SK-N-SH (cell line): Measurements from ENCODE around the gene SLC1A2. TPM values are rescaled to one million over a fixed set of nuclear protein-coding genes. Genes with fewer than 3 reads are reported as not detected.

Source experiments
- CTCF ChIA-PET: fragments of 300-600, 350-600 bp; formaldehyde crosslinking; extraction: SDS; loops from one replicate; lab custom pipeline; 2021; lab: Yijun Ruan, JAX
- POLR2A ChIA-PET: fragments of 350-600 bp; sonication (Branson Sonifier 250); formaldehyde crosslinking; extraction: SDS; loops from one replicate; lab custom pipeline; 2020; ENCODE audit warnings: antibody characterized with exemption, inconsistent platforms; lab: Yijun Ruan, JAX
- DNase-seq: peaks from one replicate; pipeline ENCODE4 v3.0.0; 2012
- H2AFZ ChIP-seq: fragments of 200-600 bp; sonication (generic); 2 replicates; pipeline ENCODE4 v1.8.1; 2016; ENCODE audit warnings: antibody characterized with exemption, mild to moderate bottlenecking, low read depth
- H3F3A ChIP-seq: fragments of 200-600 bp; sonication (generic); replicated peaks from 2 replicates; pipeline ENCODE3; 2016; ENCODE audit warnings: antibody characterized with exemption, mild to moderate bottlenecking; ENCODE audit not compliant: insufficient read depth
- H3K27ac ChIP-seq, 2 experiments: fragments of 200-500 bp in 1 of 2; fragments of 200-600 bp in 1 of 2; sonication (Bioruptor generic) in 1 of 2; sonication (generic), shearing (Covaris generic) in 1 of 2; 2 replicates each; pipeline versions ENCODE4 v1.5.1 to v1.6.1; 2014 to 2016; ENCODE audit warnings: low read depth in 2 of 2, inconsistent platforms in 1 of 2, low read length in 1 of 2, mild to moderate bottlenecking in 1 of 2, mixed read lengths in 1 of 2
- H3K27me3 ChIP-seq: fragments of 200-600 bp; sonication (generic), shearing (Covaris generic); 2 replicates; pipeline ENCODE4 v1.6.1; 2016; ENCODE audit warnings: mixed run types; ENCODE audit not compliant: insufficient read depth
- H3K36me3 ChIP-seq, 2 experiments: fragments of 200-500 bp in 1 of 2; fragments of 200-600 bp in 1 of 2; sonication (Bioruptor generic) in 1 of 2; sonication (generic) in 1 of 2; replicated peaks in 1 of 2; 2 replicates each; pipeline versions ENCODE3 to v1.5.1; 2014 to 2016; ENCODE audit warnings: low read length in 1 of 2, mild to moderate bottlenecking in 1 of 2; ENCODE audit not compliant: insufficient read depth in 2 of 2, control insufficient read depth in 1 of 2
- H3K4me1 ChIP-seq, 2 experiments: fragments of 200-500 bp in 1 of 2; fragments of 200-600 bp in 1 of 2; sonication (Bioruptor generic) in 1 of 2; sonication (generic), shearing (Covaris generic) in 1 of 2; 2 replicates each; pipeline versions ENCODE4 v1.5.1 to v1.6.1; 2014 to 2016; ENCODE audit warnings: low read depth in 1 of 2, low read length in 1 of 2, mixed run types in 1 of 2; ENCODE audit not compliant: insufficient read depth in 2 of 2, control insufficient read depth in 1 of 2
- H3K4me2 ChIP-seq: fragments of 200-600 bp; sonication (generic), shearing (Covaris generic); 2 replicates; pipeline ENCODE4 v1.6.1; 2017; ENCODE audit warnings: mixed run types
- H3K4me3 ChIP-seq, 2 experiments: fragments of 200-500 bp in 1 of 2; fragments of 200-600 bp in 1 of 2; sonication (Bioruptor generic) in 1 of 2; sonication (generic), shearing (Covaris generic) in 1 of 2; 2 replicates each; pipeline versions ENCODE4 v1.5.1 to v1.8.1; 2014 to 2016; ENCODE audit warnings: low read depth in 2 of 2, inconsistent platforms in 1 of 2, low read length in 1 of 2, mild to moderate bottlenecking in 1 of 2, mixed read lengths in 1 of 2, moderate library complexity in 1 of 2
- H3K79me2 ChIP-seq: fragments of 200-600 bp; sonication (generic); 2 replicates; pipeline ENCODE4 v1.8.1; 2017; ENCODE audit warnings: mild to moderate bottlenecking; ENCODE audit not compliant: insufficient read depth
- H3K9ac ChIP-seq: fragments of 200-600 bp; sonication (generic); 2 replicates; pipeline ENCODE4 v1.6.1; 2017; ENCODE audit warnings: mixed run types
- H3K9me2 ChIP-seq: fragments of 200-600 bp; sonication (generic); 2 replicates; pipeline ENCODE4 v1.6.1; 2017; ENCODE audit warnings: mixed run types
- H3K9me3 ChIP-seq: fragments of 200-600 bp; sonication (generic); 2 replicates; pipeline ENCODE4 v1.6.1; 2017; ENCODE audit warnings: mixed run types, mild to moderate bottlenecking, moderate library complexity
- H4K20me1 ChIP-seq: fragments of 200-600 bp; sonication (generic); 2 replicates; pipeline ENCODE4 v1.6.1; 2017; ENCODE audit warnings: mild to moderate bottlenecking, mixed run types; ENCODE audit not compliant: insufficient read depth
- FOSL2 ChIP-seq: IDR thresholded peaks from 2 replicates; pipeline ENCODE4 v1.4.0; 2012; ENCODE audit warnings: low read depth, mild to moderate bottlenecking, moderate library complexity, borderline replicate concordance
- FOXM1 ChIP-seq: IDR thresholded peaks from 2 replicates; pipeline ENCODE4 v1.4.0; 2012; ENCODE audit warnings: low read depth, mild to moderate bottlenecking
- MXI1 ChIP-seq: IDR thresholded peaks from 2 replicates; pipeline ENCODE4 v1.6.1; 2012; ENCODE audit warnings: mild to moderate bottlenecking, low read depth, low read length, improper control_type of control experiment
- NFIC ChIP-seq: IDR thresholded peaks from 2 replicates; pipeline ENCODE4 v1.4.0; 2012; ENCODE audit warnings: borderline replicate concordance
- NRF1 ChIP-seq: IDR thresholded peaks from 2 replicates; pipeline ENCODE4 v1.6.1; 2012; ENCODE audit warnings: low read depth, mild to moderate bottlenecking, low read length
- RAD21 ChIP-seq: IDR thresholded peaks from 2 replicates; pipeline ENCODE4 v1.6.1; 2012; ENCODE audit warnings: mild to moderate bottlenecking, low read length
- RCOR1 ChIP-seq: fragments of 150-350 bp; IDR thresholded peaks from 2 replicates; pipeline ENCODE4 v1.6.1; 2017; ENCODE audit warnings: antibody characterized with exemption, low read length
- RFX5 ChIP-seq: IDR thresholded peaks from 2 replicates; pipeline ENCODE4 v1.6.1; 2012; ENCODE audit warnings: mild to moderate bottlenecking, improper control_type of control experiment, low read length
- SMC3 ChIP-seq: IDR thresholded peaks from 2 replicates; pipeline ENCODE4 v1.6.1; 2012; ENCODE audit warnings: low read depth, low read length, improper control_type of control experiment
- TCF12 ChIP-seq: IDR thresholded peaks from 2 replicates; pipeline ENCODE4 v1.4.0; 2012
- WGBS: methylation state at CpG from one replicate; pipeline ENCODE4 v1.1.6; 2017; ENCODE audit warnings: low lambda C conversion rate; 5-methylcytosine and 5-hydroxymethylcytosine counted together
- polyA plus RNA-seq, 3 experiments: library from polyadenylated mRNA; depleted of rRNA; stranded (reverse); fragments of >200 nt; gene quantifications; 2 replicates each; pipeline ENCODE4 v1.2.3, GENCODE V29; 2012
- TF ChIP-seq, protein P1 (sequence below): IDR thresholded peaks from 2 replicates; pipeline ENCODE4 v1.4.0; 2012; ENCODE audit warnings: low read depth
- TF ChIP-seq, protein P2 (sequence below): IDR thresholded peaks from 2 replicates; pipeline ENCODE4; 2012
- TF ChIP-seq, protein P3 (sequence below): IDR thresholded peaks from 2 replicates; pipeline ENCODE4 v1.4.0; 2012; ENCODE audit warnings: low read depth, borderline replicate concordance
- TF ChIP-seq, protein P4 (sequence below): IDR thresholded peaks from 2 replicates; pipeline ENCODE4 v1.4.0; 2012; ENCODE audit warnings: low read depth, borderline replicate concordance

The SLC1A2 gene
- polyA plus RNA-seq, 1 of the 3 experiments (the other 2 are of a cell fraction): under 0.01 TPM

DNA sequence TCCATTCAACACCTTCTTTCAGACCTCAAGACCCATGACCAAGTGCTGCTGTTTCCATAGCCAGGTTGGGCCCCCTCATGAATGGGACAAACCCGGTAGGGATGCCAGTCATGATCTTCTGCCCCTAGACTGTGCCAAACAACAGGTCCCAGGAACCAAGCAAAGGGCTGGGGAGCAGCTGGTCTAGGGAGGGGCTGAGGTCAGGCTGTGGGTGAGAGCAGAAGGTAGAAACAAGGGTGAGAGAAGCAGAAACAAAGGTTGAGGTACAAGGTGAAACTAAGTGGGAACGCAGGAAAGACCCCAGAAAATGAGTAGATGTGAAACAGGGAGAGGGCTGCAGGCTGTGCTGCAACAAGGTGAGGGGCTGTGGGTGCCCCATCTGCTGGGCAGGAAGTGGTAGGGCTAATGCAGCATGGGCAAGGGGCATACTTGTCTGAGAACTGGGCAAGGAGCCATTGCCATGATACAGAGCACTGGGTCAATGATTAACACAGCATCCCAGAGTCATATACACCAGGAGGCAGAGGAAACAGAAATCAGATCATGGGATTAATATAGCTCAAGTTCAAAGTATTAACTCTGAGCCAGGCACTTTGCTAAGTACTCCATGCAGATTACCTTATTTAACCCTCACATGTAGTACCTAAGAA lies 45.9 kb downstream of the SLC1A2 start:
- peaks cover 18 to 24% of the 10 kb centered on the region in 2 experiments for H3K4me1 ChIP-seq
- H3K4me2 ChIP-seq: no peak overlapping the region
- 84% methylated on average over 2 of the region's 2 CpGs for WGBS
- no peaks in the 10 kb centered on the region for H3K36me3 ChIP-seq
- no peaks in the 10 kb centered on the region for H3K9me3 ChIP-seq
- no peak overlapping the region for H3K9ac ChIP-seq
- no peak overlapping the region for H3K27ac ChIP-seq
- TF ChIP-seq TCF12 (0 out of 2 replicates have a peak, but pooled peaks have one; percentile 18), RFX5 (no peak)
- no peak overlapping the region for H2AFZ ChIP-seq
- peaks cover 9% of the 10 kb centered on the region for H3F3A ChIP-seq
- ChIA-PET POLR2A (interaction anchor here (0.6 kb wide), 1 partner anchor 1121 kb away, joined by 3 read pairs; no protein-coding TSS in a partner anchor), CTCF (interaction anchor here (1.0 to 8.4 kb wide), 5 partner anchors 9 to 447 kb away, joined by 3 to 54 read pairs (median 3); no protein-coding TSS in a partner anchor)
- H4K20me1 ChIP-seq: no peaks in the 10 kb centered on the region
- peak; percentile 22 for DNase-seq
- no peaks in the 10 kb centered on the region for H3K27me3 ChIP-seq
- H3K79me2 ChIP-seq: no peaks in the 10 kb centered on the region
- no peaks in the 10 kb centered on the region for H3K9me2 ChIP-seq
- no peak overlapping the region for H3K4me3 ChIP-seq

DNA sequence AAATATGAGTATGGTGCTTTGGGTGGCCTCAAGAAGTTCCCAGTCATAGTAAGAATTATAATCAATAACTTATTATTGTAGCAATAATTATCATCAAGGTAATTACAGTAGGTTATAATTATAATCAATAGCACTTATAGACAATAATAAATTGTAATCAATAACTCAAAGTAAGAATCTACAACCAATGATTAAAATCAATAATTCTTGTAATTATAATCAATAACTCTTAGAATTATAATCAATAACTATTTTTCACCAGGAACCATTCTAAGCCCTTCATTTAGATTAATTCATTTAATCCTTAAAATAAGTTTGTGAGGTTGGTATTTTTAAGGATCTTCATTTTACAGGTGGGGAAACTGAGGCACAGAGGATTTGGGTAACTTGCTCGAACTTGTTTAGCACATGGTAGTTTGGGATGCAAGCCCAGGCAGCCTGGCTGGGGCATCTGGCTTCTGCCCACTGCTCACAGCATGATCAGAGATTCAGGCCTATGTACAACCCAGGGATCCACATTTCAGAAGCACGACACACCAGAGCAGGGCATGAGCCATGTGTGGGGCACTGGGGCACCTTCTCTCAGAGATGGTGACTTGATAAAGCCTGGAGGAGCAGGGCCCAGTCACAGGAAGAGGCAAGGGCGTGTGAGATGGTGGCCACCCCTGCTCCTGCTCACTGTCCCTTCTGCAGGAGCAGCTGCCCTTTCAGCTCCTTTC lies 46.6 kb downstream of the SLC1A2 start:
- POLR2A ChIA-PET: no interaction called here
- Histone ChIP-seq H3K4me2 (no peak overlapping the region), H2AFZ (no peak overlapping the region), H3K79me2 (no peaks in the 10 kb centered on the region), H3K4me3 (no peak overlapping the region), H3K27me3 (no peaks in the 10 kb centered on the region), H3K9ac (no peak overlapping the region), H3K27ac (no peak overlapping the region), H3K4me1 (peaks cover 18 to 24% of the 10 kb centered on the region in 2 experiments), H3K36me3 (no peaks in the 10 kb centered on the region), H3F3A (peaks cover 9% of the 10 kb centered on the region), H4K20me1 (no peaks in the 10 kb centered on the region), H3K9me3 (no peaks in the 10 kb centered on the region), H3K9me2 (no peaks in the 10 kb centered on the region)
- DNase-seq: no peak
- 87% methylated on average over 3 of the region's 3 CpGs for WGBS
- CTCF ChIA-PET: interaction anchor here (1.1 kb wide), 1 partner anchor 19 kb away, joined by 3 read pairs; no protein-coding TSS in a partner anchor
- TF ChIP-seq FOSL2: no peak
- peak; percentile 32; the same call in 1 of the 2 replicates for TF ChIP-seq TCF12

DNA sequence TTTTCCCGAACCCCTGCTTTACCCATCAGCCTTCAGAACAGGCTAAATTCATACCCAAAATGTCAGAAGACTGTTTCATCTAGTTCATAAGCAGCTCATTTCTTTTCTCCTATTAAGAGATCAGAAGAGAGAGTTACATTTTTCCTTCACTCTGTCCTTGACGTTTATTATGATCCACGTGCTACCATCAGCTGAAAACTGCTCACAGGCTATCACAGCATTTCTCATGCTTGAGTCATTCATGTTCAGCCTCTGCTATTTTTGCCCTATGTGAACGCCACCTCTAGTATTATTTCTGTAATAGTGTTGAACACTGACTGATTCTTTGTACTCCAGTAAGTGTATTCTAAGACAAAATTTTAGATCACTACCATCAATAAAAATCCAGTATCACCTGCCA lies 51.9 kb downstream of the SLC1A2 start:
- Histone ChIP-seq H3K9me3 (no peaks in the 10 kb centered on the region), H3K79me2 (no peaks in the 10 kb centered on the region), H3K4me3 (no peak overlapping the region), H3K9ac (no peak overlapping the region), H3K4me1 (peaks cover 3 to 8% of the 10 kb centered on the region in 2 experiments; a peak in 3 of 4 replicates), H3K9me2 (no peaks in the 10 kb centered on the region), H3K4me2 (no peak overlapping the region), H3K27me3 (no peaks in the 10 kb centered on the region), H3F3A (peaks cover 3% of the 10 kb centered on the region), H2AFZ (no peak overlapping the region), H4K20me1 (no peaks in the 10 kb centered on the region), H3K36me3 (no peaks in the 10 kb centered on the region), H3K27ac (peak overlapping the region in 1 of 2 experiments; percentile 67; a peak in 2 of 4 replicates)
- WGBS: 40% methylated on average over 4 of the region's 4 CpGs
- DNase-seq: no peak
- ChIA-PET POLR2A (no interaction called here), CTCF (interaction anchor here (1.9 to 4.3 kb wide), 2 partner anchors 25 to 441 kb away, joined by 6 to 19 read pairs; no protein-coding TSS in a partner anchor)
- peak; percentile 45; the same call in 1 of the 2 replicates for TF ChIP-seq TCF12
- TF ChIP-seq RAD21: no peak
- TF ChIP-seq, protein P1, sequence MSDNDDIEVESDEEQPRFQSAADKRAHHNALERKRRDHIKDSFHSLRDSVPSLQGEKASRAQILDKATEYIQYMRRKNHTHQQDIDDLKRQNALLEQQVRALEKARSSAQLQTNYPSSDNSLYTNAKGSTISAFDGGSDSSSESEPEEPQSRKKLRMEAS: peak; percentile 95
- TF ChIP-seq, protein P2, sequence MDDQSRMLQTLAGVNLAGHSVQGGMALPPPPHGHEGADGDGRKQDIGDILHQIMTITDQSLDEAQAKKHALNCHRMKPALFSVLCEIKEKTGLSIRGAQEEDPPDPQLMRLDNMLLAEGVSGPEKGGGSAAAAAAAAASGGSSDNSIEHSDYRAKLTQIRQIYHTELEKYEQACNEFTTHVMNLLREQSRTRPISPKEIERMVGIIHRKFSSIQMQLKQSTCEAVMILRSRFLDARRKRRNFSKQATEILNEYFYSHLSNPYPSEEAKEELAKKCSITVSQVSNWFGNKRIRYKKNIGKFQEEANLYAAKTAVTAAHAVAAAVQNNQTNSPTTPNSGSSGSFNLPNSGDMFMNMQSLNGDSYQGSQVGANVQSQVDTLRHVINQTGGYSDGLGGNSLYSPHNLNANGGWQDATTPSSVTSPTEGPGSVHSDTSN: peak; percentile 64
- no peak for TF ChIP-seq RFX5
- no peak for TF ChIP-seq RCOR1
- no peak for TF ChIP-seq SMC3
- TF ChIP-seq, protein P3, sequence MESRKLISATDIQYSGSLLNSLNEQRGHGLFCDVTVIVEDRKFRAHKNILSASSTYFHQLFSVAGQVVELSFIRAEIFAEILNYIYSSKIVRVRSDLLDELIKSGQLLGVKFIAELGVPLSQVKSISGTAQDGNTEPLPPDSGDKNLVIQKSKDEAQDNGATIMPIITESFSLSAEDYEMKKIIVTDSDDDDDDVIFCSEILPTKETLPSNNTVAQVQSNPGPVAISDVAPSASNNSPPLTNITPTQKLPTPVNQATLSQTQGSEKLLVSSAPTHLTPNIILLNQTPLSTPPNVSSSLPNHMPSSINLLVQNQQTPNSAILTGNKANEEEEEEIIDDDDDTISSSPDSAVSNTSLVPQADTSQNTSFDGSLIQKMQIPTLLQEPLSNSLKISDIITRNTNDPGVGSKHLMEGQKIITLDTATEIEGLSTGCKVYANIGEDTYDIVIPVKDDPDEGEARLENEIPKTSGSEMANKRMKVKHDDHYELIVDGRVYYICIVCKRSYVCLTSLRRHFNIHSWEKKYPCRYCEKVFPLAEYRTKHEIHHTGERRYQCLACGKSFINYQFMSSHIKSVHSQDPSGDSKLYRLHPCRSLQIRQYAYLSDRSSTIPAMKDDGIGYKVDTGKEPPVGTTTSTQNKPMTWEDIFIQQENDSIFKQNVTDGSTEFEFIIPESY: no peak
- TF ChIP-seq NRF1: no peak
- TF ChIP-seq FOXM1: no peak
- TF ChIP-seq NFIC: no peak
- no peak for TF ChIP-seq MXI1
- TF ChIP-seq, protein P4, sequence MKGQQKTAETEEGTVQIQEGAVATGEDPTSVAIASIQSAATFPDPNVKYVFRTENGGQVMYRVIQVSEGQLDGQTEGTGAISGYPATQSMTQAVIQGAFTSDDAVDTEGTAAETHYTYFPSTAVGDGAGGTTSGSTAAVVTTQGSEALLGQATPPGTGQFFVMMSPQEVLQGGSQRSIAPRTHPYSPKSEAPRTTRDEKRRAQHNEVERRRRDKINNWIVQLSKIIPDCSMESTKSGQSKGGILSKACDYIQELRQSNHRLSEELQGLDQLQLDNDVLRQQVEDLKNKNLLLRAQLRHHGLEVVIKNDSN: no peak
